ENCODE results near the gene SEC22B.
A peak's percentile ranks its signal among the peaks of the same experiment; 100 is the strongest.
"Not testable (repeated sequence)": the region's sequence is repeated elsewhere in the genome, so short reads cannot be mapped to it uniquely, and the experiment has no call there.

The SEC22B gene

DNA sequence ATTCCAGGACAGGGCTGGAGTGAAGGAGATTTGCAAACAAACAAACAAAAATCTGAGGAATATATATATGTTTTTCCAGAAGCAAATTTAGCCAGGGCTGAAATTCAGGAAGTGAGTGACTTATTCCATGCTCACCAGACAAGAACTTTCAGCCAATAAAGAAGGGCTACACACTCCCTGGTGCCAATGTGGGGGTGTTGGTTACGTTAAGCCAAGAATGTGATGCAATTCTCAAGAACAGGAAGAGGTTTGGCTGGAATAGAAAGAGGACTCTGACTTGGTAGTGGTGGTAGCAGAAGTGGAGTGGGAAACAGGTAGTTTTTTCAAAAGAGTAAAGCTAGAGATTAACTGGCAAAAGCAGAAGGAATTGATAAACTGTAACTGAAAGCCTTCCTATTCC, 31.7 kb downstream of the SEC22B start:
- H3K4me3 ChIP-seq (ENCODE audit: severe bottlenecking); H3K9me3 ChIP-seq (ENCODE audit: severe bottlenecking); H3K4me1 ChIP-seq (ENCODE audit: insufficient read depth, poor library complexity, severe bottlenecking); H3K27ac ChIP-seq (ENCODE audit: poor library complexity, severe bottlenecking); H3K27me3 ChIP-seq (ENCODE audit: insufficient read depth, poor library complexity, severe bottlenecking); DNase-seq (ENCODE audit: low spot score); H3K36me3 ChIP-seq (ENCODE audit: low read depth): not testable (repeated sequence)
- peak; percentile 86 for ATAC-seq (ENCODE audit: low read depth)

GRCh38 chr1:120144169-120144568, 32.2 kb downstream of the SEC22B start:
- not testable (repeated sequence) for ATAC-seq (ENCODE audit: low read depth); H3K36me3 ChIP-seq (ENCODE audit: low read depth); DNase-seq (ENCODE audit: low spot score); H3K9me3 ChIP-seq (ENCODE audit: severe bottlenecking); H3K4me3 ChIP-seq (ENCODE audit: severe bottlenecking); H3K27ac ChIP-seq (ENCODE audit: poor library complexity, severe bottlenecking); H3K27me3 ChIP-seq (ENCODE audit: insufficient read depth, poor library complexity, severe bottlenecking); H3K4me1 ChIP-seq (ENCODE audit: insufficient read depth, poor library complexity, severe bottlenecking)

- H3K4me1 ChIP-seq (ENCODE audit: insufficient read depth, poor library complexity, severe bottlenecking); H3K36me3 ChIP-seq (ENCODE audit: low read depth); H3K27ac ChIP-seq (ENCODE audit: poor library complexity, severe bottlenecking); H3K9me3 ChIP-seq (ENCODE audit: severe bottlenecking); H3K27me3 ChIP-seq (ENCODE audit: insufficient read depth, poor library complexity, severe bottlenecking); H3K4me3 ChIP-seq (ENCODE audit: severe bottlenecking); ATAC-seq (ENCODE audit: low read depth); DNase-seq (ENCODE audit: low spot score): not testable (repeated sequence)
These were observed 33.0 kb downstream of the SEC22B start for GRCh38 chr1:120143334-120143733.

DNA sequence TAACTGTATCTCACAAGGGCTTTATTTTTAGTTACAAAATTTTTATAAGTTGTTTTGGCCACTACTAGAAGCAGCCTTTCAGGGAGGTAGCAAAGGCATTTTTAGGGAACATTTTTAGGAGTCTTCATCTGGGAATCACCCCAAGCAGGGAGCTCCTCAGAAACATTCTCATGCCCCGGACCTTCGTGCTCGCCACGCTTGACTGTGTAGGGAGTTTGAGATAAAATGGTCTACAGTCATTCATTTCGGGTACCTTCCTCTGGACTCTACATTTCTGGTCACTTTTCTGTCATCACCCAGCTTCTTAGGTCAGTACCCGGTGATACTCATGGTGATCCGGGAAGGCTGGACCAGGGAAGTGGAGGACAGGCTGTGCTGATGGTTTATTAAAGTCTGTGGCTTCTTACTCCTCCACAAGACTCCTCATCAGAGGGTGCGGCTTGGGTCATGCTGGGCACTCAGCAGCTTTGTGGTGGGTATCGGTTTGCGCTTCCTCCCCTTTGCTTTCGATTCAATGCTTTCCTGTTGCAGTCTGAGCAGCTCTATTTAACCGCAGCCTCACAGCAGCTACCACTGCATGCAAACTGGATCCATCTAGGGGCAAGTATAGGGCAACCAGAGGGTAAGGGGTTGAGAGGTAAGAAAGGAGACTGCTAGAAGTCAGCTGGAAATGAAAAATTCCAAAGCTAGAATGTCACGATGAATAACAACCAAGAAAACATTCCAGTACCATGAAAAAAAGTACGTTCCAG, 33.6 kb downstream of the SEC22B start:
- not testable (repeated sequence) for H3K4me1 ChIP-seq (ENCODE audit: insufficient read depth, poor library complexity, severe bottlenecking); H3K27me3 ChIP-seq (ENCODE audit: insufficient read depth, poor library complexity, severe bottlenecking); H3K9me3 ChIP-seq (ENCODE audit: severe bottlenecking); DNase-seq (ENCODE audit: low spot score); H3K36me3 ChIP-seq (ENCODE audit: low read depth); H3K27ac ChIP-seq (ENCODE audit: poor library complexity, severe bottlenecking); H3K4me3 ChIP-seq (ENCODE audit: severe bottlenecking)
- ATAC-seq (ENCODE audit: low read depth): 0 out of 3 replicates have a peak, but pooled peaks have one; percentile 11

- not testable (repeated sequence) for H3K9me3 ChIP-seq (ENCODE audit: severe bottlenecking); H3K4me1 ChIP-seq (ENCODE audit: insufficient read depth, poor library complexity, severe bottlenecking); H3K27me3 ChIP-seq (ENCODE audit: insufficient read depth, poor library complexity, severe bottlenecking); H3K36me3 ChIP-seq (ENCODE audit: low read depth); H3K27ac ChIP-seq (ENCODE audit: poor library complexity, severe bottlenecking); ATAC-seq (ENCODE audit: low read depth); DNase-seq (ENCODE audit: low spot score); H3K4me3 ChIP-seq (ENCODE audit: severe bottlenecking)
These were observed 34.5 kb downstream of the SEC22B start for GRCh38 chr1:120141865-120142264.

- DNase-seq (ENCODE audit: low spot score); H3K27me3 ChIP-seq (ENCODE audit: insufficient read depth, poor library complexity, severe bottlenecking); H3K9me3 ChIP-seq (ENCODE audit: severe bottlenecking); H3K4me3 ChIP-seq (ENCODE audit: severe bottlenecking); H3K4me1 ChIP-seq (ENCODE audit: insufficient read depth, poor library complexity, severe bottlenecking); H3K36me3 ChIP-seq (ENCODE audit: low read depth); ATAC-seq (ENCODE audit: low read depth); H3K27ac ChIP-seq (ENCODE audit: poor library complexity, severe bottlenecking): not testable (repeated sequence)
These were observed 35.6 kb downstream of the SEC22B start for GRCh38 chr1:120140656-120141265.

DNA sequence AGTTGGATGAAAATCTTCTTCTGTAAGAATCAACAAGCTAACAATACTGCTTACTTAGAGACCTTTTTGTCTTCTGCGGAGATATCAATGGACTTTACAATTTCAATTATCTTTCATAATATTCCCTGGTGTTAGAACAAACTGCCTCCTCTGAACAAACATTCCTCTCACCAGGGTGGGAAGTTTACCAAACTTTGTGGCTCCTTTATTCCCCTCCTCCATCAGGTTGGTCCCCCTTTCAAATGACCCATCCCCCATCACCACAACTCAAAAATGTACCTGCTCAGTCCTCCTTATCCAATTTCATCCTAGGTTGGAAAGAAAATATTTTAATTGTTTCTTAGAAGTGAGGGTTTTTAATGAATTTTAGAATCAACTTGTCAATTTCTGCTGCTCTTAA, 40.2 kb downstream of the SEC22B start:
- H3K4me3 ChIP-seq (ENCODE audit: severe bottlenecking); H3K9me3 ChIP-seq (ENCODE audit: severe bottlenecking); H3K27ac ChIP-seq (ENCODE audit: poor library complexity, severe bottlenecking); H3K27me3 ChIP-seq (ENCODE audit: insufficient read depth, poor library complexity, severe bottlenecking); ATAC-seq (ENCODE audit: low read depth); H3K4me1 ChIP-seq (ENCODE audit: insufficient read depth, poor library complexity, severe bottlenecking); DNase-seq (ENCODE audit: low spot score); H3K36me3 ChIP-seq (ENCODE audit: low read depth): not testable (repeated sequence)

DNA sequence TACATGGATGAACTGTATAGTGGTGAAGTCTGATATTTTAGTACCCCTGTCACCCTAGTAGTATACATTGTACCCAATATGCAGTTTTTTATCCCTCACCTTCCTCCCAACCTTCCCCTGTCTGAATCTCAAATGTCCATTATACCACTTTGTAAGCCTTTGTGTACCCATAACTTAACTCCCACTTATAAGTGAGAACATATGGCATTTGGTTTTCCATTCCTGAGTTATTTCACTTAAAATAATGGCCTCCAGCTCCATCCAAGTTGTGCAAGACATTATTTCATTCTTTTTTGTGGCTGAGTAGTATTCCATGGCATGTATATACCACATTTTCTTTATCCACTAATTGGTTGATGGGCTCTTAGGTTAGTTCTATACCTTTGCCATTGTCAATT, 42.4 kb downstream of the SEC22B start:
- H3K36me3 ChIP-seq (ENCODE audit: low read depth); ATAC-seq (ENCODE audit: low read depth); H3K9me3 ChIP-seq (ENCODE audit: severe bottlenecking); H3K27me3 ChIP-seq (ENCODE audit: insufficient read depth, poor library complexity, severe bottlenecking); H3K4me1 ChIP-seq (ENCODE audit: insufficient read depth, poor library complexity, severe bottlenecking); H3K27ac ChIP-seq (ENCODE audit: poor library complexity, severe bottlenecking); DNase-seq (ENCODE audit: low spot score); H3K4me3 ChIP-seq (ENCODE audit: severe bottlenecking): not testable (repeated sequence)

All from RWPE2 (cell line).